Caki2 (cell line): ENCODE measurements around the gene SLC36A1. TPM values are rescaled to one million over a fixed set of nuclear protein-coding genes. Genes with fewer than 3 reads are reported as not detected.
"Not testable (repeated sequence)": the region's sequence is repeated elsewhere in the genome, so short reads cannot be mapped to it uniquely, and the experiment has no call there.

Source experiments
- DNase-seq: peaks from one replicate; pipeline ENCODE4 v3.0.0-alpha.2; 2015; ENCODE audit warnings: low read depth
- in situ Hi-C: cut with HindIII; loops from 2 replicates; pipeline ENCODE4 v1.10.0; 2016; ENCODE audit warnings: low sequenced_read_pairs, low pct_unique_long_range_greater_than_20kb, mixed read lengths
- total RNA-seq: library from RNA; depleted of rRNA; stranded (reverse); fragments of >200 nt; shearing (Covaris generic); gene quantifications from 2 replicates; pipeline ENCODE4 v1.2.3, GENCODE V29; 2014; ENCODE audit warnings: low replicate concordance; rRNA removed

The SLC36A1 gene
- 2.1 and 7.9 TPM in 2 replicates for total RNA-seq

DNA sequence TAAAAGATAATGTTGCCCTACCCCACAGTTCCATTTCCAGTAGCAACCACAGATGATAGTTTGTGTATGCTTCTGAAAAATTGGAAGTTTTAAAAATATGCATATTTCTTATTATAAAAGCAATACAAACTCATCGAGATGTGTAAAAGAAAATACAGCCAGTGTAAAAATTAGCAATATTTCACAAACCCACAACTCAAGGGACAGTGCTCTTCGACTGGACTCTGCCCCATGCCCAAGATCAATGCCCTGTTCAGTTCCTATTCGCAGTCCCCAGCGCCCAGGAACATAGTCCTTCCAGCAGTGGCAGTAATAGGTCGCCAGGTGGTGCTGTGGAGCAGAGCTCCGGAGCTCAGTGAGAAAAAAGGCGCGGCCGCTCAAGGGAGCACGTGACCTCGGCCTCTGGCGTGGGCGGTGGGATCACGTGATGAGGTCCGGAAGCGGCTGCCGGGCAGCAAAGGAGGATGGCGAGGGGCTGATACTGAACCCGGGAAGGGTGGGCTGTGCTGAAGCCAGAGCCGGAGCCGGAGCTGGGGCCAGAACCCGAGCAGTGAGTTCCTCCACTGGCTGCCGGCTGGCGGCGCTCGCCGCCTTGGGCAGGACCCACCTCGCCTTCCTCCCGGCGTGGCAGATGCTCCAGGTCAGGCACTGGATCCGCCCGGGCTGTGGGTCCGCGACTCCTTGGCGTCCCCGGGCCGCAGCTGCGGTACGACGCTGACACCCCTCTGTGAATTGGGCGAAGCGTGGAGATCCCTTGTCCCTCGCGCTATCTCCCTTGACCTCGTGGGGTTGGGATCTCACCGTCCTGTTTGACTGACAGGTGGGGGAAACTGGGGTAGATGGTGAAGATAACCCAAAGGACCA, at the start of gene SLC36A1:
TSS of gene SLC36A1 (plus strand) at position 430 of the 864 bp plus-strand sequence. CDS start 11,190 bp downstream, outside the sequence.
- peak; percentile 85 for DNase-seq
- in situ Hi-C loops, result loop anchor here (10.0 kb wide), 1 partner anchor 207 kb away; no protein-coding TSS in a partner anchor

DNA sequence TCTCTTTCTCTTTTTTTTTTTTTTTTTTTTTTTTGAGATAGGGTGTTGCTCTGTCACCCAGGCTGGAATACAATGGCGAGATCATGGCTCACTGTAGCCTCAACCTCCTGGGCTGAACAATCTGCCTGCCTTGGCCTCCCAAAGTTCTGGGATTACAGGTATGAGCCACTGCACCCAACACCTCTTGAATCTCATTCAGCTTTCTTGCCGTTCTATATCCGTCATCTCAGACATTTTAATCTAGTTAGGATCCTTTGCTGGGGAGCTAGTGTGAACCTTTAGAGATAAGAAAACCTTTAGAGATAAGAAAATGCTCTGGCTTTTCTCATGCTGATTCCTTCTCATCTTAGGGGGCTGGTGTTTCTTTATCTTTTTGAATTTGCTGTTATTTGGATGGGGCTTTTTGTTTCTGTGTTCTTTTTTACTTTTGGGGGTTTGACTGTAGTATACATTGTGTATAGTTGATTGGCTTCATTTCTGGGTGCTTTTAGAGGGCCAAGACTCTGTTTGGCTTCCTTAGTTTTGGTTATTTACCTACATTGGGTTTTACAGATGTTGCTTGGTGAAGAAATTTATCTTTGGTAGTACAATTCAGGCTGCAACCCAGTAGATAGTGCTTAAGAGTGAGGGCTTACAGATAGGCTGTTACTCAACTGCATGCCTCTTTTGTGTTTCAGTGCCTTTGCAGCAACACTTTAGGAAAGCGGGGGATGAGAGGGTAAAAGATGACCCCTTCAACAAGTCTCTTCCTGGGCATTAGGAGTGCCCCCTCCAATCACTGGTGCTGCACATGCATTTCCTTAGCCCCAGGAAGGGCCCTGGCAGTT, 41.9 kb upstream of the SLC36A1 start:
- no peak for DNase-seq

DNA sequence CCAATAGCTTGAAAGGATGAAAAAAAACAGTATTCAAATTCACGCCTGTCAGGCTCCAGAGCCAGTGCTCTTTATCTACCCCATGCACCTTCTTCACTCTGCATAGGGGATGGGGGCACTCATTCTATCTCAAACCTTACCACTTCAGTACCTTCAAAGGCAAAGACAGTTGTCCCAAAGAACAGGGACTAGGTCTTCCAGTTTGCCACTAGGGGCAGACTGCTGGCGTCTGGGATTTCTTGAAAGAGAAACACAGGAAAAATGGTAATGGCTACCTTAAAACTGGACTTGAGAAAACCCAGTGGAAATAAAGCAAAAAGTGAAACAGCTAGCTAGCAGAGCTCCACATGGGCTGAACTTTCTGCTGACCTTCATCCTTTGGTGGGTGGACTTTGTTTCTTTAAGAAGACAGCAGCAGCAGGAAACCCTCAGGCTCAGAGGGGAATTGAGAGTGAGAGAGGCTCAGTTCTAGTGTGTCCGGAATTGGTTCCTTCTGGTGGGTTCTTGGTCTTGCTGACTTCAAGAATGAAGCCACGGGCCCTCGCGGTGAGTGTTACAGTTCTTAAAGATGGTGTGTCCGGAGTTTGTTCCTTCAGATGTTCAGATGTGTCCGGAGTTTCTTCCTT, 41.0 kb upstream of the SLC36A1 start:
- in situ Hi-C loops, result no loop called here
- DNase-seq, result no peak

More for the DNA sequence above, 41.9 kb upstream of the SLC36A1 start:
- in situ Hi-C loops, result no loop called here

DNA sequence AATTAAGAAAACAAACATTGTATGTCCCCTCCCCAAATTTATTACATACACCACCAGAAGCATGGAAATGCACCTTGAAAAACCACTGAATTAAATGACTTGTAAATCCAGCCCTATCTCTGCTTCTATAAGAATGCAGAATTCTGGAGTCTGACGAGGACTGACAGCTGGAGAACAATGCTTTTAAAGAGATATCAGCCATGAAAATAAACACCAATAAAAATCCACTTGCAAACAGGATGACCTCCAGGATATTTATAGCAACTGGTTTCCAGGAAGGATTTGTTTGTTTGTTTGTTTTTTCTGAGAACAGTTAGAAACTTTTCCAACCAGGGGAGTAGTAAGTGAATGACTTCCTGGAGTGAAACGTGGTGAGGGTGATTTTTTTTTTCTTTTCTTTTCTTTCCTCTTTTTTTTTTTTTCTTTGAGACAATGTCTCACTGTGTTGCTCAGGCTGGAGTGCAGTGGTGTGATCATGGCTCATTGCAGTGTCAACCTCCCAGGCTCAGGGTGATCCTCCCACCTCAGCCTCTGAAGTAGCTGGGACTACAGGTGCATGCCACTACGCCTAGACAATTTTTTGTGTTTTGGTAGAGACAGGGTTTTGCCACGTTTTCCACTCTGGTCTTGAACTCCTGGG, 38.7 kb upstream of the SLC36A1 start:
- in situ Hi-C loops, result no loop called here
- no peak for DNase-seq

DNA sequence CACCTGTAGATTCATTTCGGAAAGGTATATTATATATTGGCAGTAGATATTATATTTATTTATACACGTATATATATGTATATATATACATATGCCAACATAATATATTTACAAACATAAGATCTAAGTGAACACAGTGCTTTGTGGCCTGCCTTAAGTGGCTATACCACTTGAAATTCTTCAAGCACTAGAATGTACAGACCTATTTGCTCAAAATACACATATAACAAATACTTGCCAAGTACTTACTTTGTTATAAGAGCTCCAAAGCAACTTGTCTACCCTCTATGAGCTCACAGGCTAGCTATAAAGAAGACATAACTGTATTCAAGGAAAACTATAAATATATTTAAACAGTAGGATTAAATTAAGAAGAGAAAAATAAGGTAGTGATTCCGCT, 33.6 kb upstream of the SLC36A1 start:
- in situ Hi-C loops, result no loop called here
- DNase-seq, result no peak

DNA sequence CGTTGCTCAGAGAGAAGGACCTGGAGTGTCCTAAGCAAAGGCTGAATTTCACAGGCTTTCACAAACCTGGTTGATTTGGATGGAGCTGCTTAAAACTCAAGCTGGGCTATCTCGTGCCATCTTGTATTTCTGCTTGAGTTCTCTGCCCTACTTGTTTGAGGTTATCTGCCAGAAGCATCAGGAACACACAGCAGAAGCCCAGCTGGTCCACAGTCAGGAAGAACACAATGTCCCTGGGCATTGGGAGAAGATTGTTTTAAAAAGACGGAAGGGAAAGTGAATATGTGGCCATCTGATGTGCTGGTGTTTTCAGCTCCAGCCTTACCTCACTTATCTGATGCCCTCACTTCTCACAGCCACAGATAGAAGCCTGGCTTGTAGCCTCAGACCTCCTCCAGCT, 32.9 kb upstream of the SLC36A1 start:
- in situ Hi-C loops, result no loop called here
- no peak for DNase-seq

DNA sequence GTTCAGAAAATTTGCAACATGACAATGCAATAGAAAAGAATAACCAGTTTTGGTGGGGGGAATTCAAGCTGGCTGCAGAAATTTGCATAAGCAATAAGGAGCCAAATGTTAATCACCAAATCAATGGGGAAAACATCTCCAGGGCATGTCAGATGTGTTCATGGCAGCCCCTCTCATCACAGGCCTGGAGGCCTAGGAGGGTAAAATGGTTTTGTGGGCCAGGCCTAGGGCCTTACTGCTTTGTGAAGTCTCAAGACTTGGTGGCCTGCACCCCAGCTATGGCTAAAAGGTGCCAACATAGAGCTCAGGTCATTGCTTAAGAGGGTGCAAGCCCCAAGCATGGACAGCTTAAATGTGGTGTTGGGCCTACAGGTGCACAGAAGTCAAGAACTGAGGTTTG, 29.7 kb upstream of the SLC36A1 start:
- no peak for DNase-seq
- in situ Hi-C loops, result no loop called here

DNA sequence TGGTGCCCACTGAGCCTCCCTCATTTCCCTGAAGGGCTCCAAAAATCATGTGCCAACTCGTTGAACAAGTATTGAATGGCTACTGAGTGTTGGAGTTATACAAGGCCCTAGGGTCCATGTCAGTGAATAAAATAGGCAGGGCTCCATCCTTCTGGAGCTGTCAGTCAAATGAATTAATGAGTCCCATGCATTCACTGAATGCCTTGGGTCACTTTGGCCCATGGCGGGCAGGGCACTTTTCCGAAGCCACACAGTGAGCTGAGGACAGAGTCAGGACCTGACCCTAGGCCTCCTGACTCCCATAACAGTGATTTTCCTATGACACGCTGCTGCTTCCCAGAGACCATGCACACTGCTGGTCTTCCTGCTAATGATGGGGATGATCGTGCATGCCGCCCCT, 27.3 kb upstream of the SLC36A1 start:
- DNase-seq, result no peak
- in situ Hi-C loops, result no loop called here

DNA sequence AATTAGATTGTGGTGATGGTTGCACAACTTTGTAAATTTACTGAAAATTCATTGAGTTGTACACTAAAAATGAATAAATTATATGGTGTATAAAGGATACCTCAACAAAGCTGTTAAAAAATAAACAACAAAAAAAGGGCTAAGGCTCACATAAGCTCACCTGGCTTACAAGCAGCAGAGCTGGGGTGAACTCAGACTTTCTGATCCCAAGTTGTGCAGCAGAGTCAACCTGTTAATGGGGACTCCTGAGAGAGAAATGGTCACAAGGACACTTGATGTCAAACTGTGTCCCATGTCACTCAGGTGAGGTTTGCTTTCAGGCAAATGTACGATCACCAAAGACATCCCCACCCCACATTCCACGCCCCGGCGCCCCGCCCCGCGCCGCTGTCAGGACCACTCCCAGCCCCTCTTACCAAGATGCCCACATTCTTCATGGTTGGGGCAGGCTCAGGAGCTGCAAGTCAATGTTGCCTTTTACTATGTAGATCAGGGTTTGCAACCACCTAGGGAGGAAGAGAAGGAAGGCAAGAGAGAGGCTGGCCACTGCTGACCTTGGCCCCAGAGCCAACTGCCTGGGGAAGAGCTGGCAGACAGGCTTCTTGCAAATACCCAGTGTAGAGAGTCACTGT, 22.4 kb upstream of the SLC36A1 start:
- DNase-seq, result no peak
- in situ Hi-C loops, result no loop called here

DNA sequence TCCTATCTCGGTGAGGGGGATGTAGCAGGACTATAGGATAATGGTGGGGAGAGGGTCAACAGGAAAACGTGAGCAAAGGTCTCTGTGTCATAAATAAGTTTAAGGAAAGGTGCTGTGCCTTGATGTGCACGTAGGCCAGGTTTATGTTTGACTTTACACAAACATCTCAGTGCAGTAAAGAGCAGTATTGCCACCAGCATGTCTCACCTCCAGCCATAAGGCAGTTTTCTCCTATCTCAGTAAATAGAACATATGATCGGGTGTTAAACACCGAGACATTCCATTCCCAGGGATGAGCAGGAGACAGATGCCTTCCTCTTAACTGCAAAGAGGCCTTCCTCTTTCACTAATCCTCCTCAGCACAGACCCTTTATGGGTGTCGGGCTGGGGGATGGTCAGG, 21.1 kb upstream of the SLC36A1 start:
- in situ Hi-C loops, DNase-seq: not testable (repeated sequence)

DNA sequence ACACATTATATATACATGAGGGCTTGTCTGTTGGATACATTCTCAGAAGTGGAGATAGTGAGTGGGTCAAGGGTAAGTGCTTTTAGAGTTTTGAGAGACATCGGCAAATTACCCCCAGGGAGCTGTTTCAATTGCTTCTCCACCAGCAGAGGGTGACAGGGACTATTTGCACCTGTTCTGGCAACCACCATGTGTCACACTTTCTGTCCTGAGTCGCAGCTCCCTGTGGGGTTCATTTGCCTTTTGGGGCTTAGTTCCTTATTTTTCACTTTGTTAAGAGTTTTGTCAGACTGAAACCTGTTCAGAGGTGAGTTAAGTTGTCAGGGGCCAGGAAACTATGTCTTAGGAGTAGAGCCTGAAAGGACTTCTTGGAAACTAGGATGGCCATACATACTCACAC, 20.1 kb upstream of the SLC36A1 start:
- no peak for DNase-seq

DNA sequence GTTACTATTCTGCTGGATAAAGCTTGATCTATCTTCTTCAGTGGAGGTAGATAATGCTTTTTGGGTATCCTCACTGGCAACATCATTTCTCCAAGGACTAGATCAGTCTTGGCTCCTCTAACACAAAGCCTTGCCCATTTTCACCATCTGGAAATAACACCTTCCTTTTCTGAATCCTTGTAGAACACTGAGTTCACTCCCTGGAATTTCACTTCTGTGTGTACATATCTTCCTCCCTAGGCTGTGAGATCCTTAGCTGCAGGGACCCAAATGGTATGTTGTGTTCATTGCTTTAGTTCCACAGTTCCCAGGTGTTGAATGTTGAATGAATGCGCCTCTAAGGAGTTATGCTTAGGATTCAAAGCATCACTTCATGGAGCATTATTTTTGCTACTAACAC, 16.7 kb upstream of the SLC36A1 start:
- in situ Hi-C loops, result no loop called here
- no peak for DNase-seq

More for the DNA sequence above, 20.1 kb upstream of the SLC36A1 start:
- in situ Hi-C loops, result no loop called here

DNA sequence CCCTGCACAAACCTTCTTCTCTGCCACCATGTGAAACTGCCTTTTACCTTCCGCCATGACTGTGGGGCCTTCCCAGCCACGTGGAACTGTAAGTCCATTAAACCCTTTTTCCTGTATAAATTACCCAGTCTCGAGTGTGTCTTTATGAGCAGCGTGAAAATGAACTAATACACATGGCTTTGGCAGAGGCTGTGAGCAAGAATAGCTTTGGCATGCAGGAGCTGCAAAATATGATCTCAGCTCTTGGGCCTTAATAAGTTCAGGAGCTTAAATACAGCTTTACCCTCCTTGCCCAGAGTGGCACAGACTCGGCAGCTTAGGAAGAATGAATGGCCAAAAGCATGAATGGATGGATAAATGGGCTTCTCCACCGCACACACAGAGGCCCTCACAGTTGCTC, 15.7 kb upstream of the SLC36A1 start:
- no peak for DNase-seq
- in situ Hi-C loops, result no loop called here

DNA sequence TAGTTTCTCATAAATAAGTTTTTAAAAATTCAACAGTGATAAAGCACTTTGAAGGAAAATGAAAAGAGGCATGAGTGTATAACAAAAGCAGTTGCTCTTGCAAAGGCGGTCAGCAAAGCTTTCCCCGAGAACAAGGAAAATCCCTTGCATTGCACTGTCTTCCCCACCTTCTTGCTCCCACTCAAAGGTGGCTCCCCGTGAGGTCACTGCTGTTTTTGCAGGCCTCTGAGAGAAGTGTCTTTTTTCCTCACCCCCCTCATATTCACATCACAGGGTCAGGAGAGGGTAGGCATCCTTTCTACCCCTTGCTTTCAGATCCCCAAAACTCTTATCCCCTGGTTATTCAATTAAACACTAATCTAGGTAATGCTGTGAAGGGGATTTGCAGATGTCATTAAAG, 15.2 kb upstream of the SLC36A1 start:
- DNase-seq, result no peak
- in situ Hi-C loops, result no loop called here

DNA sequence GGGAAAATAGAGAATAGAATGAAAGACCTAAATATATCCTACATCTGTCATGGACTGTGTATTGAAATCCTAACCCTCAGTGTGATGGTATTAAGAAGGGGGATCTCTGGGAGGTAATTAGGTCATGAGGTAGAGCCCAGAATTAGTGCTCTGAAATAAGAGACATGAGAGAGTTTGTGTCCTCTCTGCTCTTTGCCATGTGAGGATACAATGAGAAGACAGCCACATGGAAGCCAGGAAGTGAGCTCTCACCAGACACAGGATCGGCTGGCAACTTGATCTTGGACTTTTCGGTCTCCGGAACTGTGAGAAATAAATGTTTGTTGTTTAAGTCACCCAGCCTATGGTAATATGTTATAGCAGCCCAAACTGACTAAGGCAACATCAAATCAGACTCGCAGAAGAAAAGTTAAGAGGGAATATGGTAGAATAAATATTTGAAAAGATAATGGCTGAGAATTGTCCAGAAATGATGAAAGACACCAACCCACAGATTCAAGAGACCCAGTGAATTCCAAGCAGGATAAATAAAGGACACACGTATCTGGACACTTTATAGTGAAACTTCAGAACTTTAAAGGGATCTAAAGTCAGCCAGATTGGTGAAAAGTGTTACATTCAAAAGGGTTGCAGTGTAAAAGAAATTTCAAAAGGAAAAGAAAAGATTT, 12.7 kb upstream of the SLC36A1 start:
- in situ Hi-C loops, result no loop called here
- no peak for DNase-seq

DNA sequence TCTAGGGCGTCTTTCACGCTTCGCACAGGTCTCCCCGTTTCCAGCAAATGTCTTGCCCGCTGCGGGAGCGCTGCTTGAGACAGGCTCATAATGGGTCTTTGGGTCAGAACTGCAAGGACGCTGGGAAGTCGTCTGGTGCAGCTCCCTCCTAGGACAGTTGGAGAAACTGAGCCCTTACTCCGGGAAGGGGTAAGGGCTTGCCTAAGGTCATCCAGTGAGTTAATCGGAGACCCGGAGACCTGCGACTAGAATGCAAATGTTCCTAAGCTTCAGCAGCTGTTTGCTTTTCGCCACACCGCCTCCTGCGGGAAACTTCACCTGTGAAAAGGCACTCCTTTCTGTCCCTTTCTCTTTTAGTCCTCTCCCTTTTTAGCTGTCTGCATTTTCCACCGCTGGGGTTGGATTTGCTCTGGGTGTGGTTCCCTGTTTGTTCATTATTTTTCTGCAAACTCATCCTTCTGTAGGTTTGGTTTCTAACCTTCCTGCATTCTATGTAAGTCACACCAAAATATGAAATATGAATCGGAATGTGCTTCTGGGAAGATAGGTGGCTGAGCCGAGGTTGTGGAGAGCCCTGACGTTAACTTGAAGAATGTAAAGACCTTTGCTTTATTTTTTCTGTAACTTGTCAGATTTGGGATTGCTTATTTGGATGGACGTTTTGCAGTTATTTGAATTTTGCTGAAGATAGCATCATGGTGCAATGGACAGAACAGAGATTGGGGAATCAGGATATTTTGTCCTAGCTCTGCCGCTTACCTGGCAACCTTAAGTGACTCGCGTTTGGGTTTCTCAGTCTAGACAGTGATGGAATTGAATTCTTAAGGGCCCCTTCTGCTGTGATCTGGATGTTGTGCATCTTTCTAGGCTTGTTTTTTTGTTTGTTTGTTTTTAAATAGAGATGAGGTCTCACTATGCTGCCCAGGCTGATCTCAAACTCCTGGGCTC, 909 bp downstream of the SLC36A1 start:
- peak; percentile 28 for DNase-seq
- in situ Hi-C loops, result loop anchor here (10.0 kb wide), 1 partner anchor 206 kb away; no protein-coding TSS in a partner anchor
